HepG2 (cell line): Measurements from ENCODE around the gene DNAJB6. TPM values are rescaled to one million over a fixed set of nuclear protein-coding genes. Genes with fewer than 3 reads are reported as not detected.

Experiments
- AKAP8 ChIP-seq: sonication (generic); formaldehyde crosslinking; IDR thresholded peaks from 2 replicates; pipeline ENCODE4 v1.5.1; 2020; ENCODE audit warnings: mild to moderate bottlenecking, missing genetic modification reagents
- GATA4 ChIP-seq: sonication (generic); IDR thresholded peaks from 2 replicates; pipeline ENCODE4 v1.6.1; 2016; ENCODE audit warnings: antibody characterized with exemption, low read depth, borderline replicate concordance
- TIGD3 ChIP-seq: sonication (generic); formaldehyde crosslinking; IDR thresholded peaks from 2 replicates; pipeline ENCODE4 v1.5.1; 2020; ENCODE audit warnings: mild to moderate bottlenecking, missing genetic modification reagents, borderline replicate concordance
- ZBTB10 ChIP-seq: sonication (generic); formaldehyde crosslinking; IDR thresholded peaks from 2 replicates; pipeline ENCODE4 v1.4.0; 2020; ENCODE audit warnings: missing genetic modification reagents, borderline replicate concordance
- ZBTB40 ChIP-seq, 2 experiments: fragments of 450-650 bp in 1 of 2; sonication (generic) in 1 of 2; formaldehyde crosslinking in 1 of 2; IDR thresholded peaks; 2 replicates each; pipeline versions ENCODE4 v1.6.1 to v1.8.0; 2016 to 2022; ENCODE audit warnings: antibody characterized with exemption in 1 of 2, mild to moderate bottlenecking in 1 of 2, missing genetic modification reagents in 1 of 2
- ZFP36L2 ChIP-seq: sonication (generic); formaldehyde crosslinking; IDR thresholded peaks from 2 replicates; pipeline ENCODE4 v1.4.0; 2020; ENCODE audit warnings: missing genetic modification reagents
- polyA plus RNA-seq, 8 experiments: library from polyadenylated mRNA; depleted of rRNA in 3 of 8; stranded (reverse) in 7 of 8; unstranded in 1 of 8; fragments of >200 nt; fragmentation: Illumina TruSeq in 4 of 8; extraction: Trizol in 4 of 8; gene quantifications; 2 replicates each; pipeline versions ENCODE4 v1.2.1 to v1.2.3, GENCODE V29; 2011 to 2016; ENCODE audit warnings: low read depth in 4 of 8, missing spikeins in 1 of 8, mixed read lengths in 1 of 8; ENCODE audit not compliant: insufficient read depth in 1 of 8
- total RNA-seq, 5 experiments: library from RNA; depleted of rRNA; stranded (reverse); fragments of >200 nt; fragmentation: Illumina TruSeq; extraction: Trizol; gene quantifications; 2 replicates each; pipeline ENCODE4 v1.2.3, GENCODE V29; 2016; ENCODE audit warnings: low read depth in 1 of 5
- TF ChIP-seq, protein P1 (sequence below): IDR thresholded peaks from 2 replicates; pipeline ENCODE4 v1.6.1; 2016; ENCODE audit warnings: missing compliant biosample characterization, missing genetic modification reagents, borderline replicate concordance
- TF ChIP-seq, protein P2 (sequence below): sonication (generic); formaldehyde crosslinking; IDR thresholded peaks from 2 replicates; pipeline ENCODE4 v1.8.0; 2022; ENCODE audit warnings: missing genetic modification reagents, mild to moderate bottlenecking, moderate library complexity, borderline replicate concordance

DNAJB6 gene
- total and polyA plus RNA-seq, 2 of the 13 experiments (the other 11 are each of a cell fraction or from before 2014, with no cell fraction given): 29.9 to 53.9 TPM

DNA sequence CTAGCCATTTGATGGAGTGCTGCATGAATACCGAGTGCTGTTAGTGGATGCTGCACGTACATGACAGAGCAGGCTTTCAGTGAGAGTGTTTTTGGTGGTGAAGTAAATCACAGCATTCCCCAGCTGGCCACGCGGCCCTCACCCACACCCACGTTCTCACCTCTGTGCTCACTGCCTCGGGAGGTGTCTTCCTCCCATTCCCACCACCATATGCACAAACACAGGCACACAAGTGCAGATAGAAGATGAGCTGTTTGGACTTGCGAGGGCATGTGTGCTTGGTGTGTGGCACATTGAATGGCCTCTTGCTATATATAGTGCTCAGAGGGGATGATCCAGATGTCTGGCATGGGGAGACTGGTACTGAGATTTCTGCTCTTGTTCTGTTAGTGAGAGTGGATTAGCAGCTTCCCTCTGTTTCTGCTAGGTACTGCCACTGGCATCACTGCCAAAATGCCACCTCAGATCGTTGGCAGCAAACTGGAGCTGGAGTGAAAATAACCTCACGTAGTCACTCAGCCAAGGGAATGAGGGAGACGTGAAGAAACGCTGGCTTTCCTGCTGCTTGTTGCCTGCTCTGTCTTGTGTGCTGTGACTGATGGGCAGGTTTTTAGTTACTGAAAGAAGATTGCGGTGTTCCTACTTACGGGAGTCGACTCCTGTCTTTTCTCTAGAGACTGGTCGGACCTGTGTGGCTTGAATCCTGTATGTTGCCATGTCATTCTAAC is 19.1 kb downstream of the DNAJB6 start (continued):
- TF ChIP-seq ZBTB40 (IDR thresholded peaks at IDR 0.05) (no peak), ZBTB40 (CRISPR knock-in tag; IDR thresholded peaks at IDR 0.05) (no peak), TIGD3 (CRISPR knock-in tag) (no peak), GATA4 (no peak), ZFP36L2 (CRISPR knock-in tag) (no peak), ZBTB10 (CRISPR knock-in tag) (no peak), AKAP8 (CRISPR knock-in tag) (no peak)
- TF ChIP-seq, protein P1, sequence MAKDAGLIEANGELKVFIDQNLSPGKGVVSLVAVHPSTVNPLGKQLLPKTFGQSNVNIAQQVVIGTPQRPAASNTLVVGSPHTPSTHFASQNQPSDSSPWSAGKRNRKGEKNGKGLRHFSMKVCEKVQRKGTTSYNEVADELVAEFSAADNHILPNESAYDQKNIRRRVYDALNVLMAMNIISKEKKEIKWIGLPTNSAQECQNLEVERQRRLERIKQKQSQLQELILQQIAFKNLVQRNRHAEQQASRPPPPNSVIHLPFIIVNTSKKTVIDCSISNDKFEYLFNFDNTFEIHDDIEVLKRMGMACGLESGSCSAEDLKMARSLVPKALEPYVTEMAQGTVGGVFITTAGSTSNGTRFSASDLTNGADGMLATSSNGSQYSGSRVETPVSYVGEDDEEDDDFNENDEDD (CRISPR knock-in tag): no peak
- TF ChIP-seq, protein P2, sequence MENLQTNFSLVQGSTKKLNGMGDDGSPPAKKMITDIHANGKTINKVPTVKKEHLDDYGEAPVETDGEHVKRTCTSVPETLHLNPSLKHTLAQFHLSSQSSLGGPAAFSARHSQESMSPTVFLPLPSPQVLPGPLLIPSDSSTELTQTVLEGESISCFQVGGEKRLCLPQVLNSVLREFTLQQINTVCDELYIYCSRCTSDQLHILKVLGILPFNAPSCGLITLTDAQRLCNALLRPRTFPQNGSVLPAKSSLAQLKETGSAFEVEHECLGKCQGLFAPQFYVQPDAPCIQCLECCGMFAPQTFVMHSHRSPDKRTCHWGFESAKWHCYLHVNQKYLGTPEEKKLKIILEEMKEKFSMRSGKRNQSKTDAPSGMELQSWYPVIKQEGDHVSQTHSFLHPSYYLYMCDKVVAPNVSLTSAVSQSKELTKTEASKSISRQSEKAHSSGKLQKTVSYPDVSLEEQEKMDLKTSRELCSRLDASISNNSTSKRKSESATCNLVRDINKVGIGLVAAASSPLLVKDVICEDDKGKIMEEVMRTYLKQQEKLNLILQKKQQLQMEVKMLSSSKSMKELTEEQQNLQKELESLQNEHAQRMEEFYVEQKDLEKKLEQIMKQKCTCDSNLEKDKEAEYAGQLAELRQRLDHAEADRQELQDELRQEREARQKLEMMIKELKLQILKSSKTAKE: no peak
